Natural killer cell (primary cell): ENCODE data around the gene CCDC57. TPM values are rescaled to one million over a fixed set of nuclear protein-coding genes. Genes with fewer than 3 reads are reported as not detected.

Source experiments
- ATAC-seq, 3 donors: fragments of 150-1000 bp in 2 of 3; fragments of 200-7000 bp in 1 of 3; cut with Tn5 transposase; 1 replicate in 1 of 3; 2 replicates in 2 of 3; pipeline ENCODE4 v1.10.0; 2021; ENCODE audit warnings: mild to moderate bottlenecking in 2 of 3, moderate library complexity in 2 of 3
- DNase-seq, 2 donors: peaks; one replicate each; pipeline versions ENCODE4 v3.0.0 to v3.0.0-alpha.2; 2013 to 2021; ENCODE audit warnings: mixed read lengths in 1 of 2
- H3K27ac ChIP-seq: one replicate; pipeline ENCODE4 v1.5.1; 2013; ENCODE audit warnings: mild to moderate bottlenecking, low read length
- H3K27me3 ChIP-seq: one replicate; pipeline ENCODE4 v1.6.1; 2013; ENCODE audit warnings: low read length; ENCODE audit not compliant: control insufficient read depth, insufficient read depth
- H3K36me3 ChIP-seq: one replicate; pipeline ENCODE4 v1.6.1; 2013; ENCODE audit warnings: low read length; ENCODE audit not compliant: control insufficient read depth, insufficient read depth
- H3K4me1 ChIP-seq: one replicate; pipeline ENCODE4 v1.6.1; 2013; ENCODE audit warnings: low read length; ENCODE audit not compliant: control insufficient read depth, insufficient read depth
- H3K4me3 ChIP-seq: one replicate; pipeline ENCODE4 v1.5.1; 2013; ENCODE audit warnings: low read length
- H3K9me3 ChIP-seq: one replicate; pipeline ENCODE4 v1.6.1; 2013; ENCODE audit warnings: low read length; ENCODE audit not compliant: control insufficient read depth, insufficient read depth
- H3K27ac Mint-ChIP-seq, 2 donors: one replicate each; pipeline ENCODE4 v1.8.0; 2022; ENCODE audit warnings: mild to moderate bottlenecking in 2 of 2, mixed read lengths in 2 of 2, moderate library complexity in 1 of 2
- H3K27me3 Mint-ChIP-seq, 2 donors: one replicate each; pipeline ENCODE4 v1.8.0; 2022; ENCODE audit warnings: low read depth in 2 of 2, mixed read lengths in 2 of 2
- H3K36me3 Mint-ChIP-seq: one replicate; pipeline ENCODE4 v1.8.0; 2022; ENCODE audit warnings: mixed read lengths
- H3K4me1 Mint-ChIP-seq, 2 donors: one replicate each; pipeline ENCODE4 v1.8.0; 2022; ENCODE audit warnings: mixed read lengths in 2 of 2
- H3K4me3 Mint-ChIP-seq: one replicate; pipeline ENCODE4 v1.8.0; 2022; ENCODE audit warnings: mild to moderate bottlenecking, moderate library complexity, mixed read lengths
- H3K9me3 Mint-ChIP-seq, 2 donors: one replicate each; pipeline ENCODE4 v1.8.0; 2022; ENCODE audit warnings: mixed read lengths in 2 of 2
- WGBS: methylation state at CpG from one replicate; pipeline ENCODE4 v1.1.7; 2013; ENCODE audit warnings: missing lambda C conversion rate; ENCODE audit not compliant: insufficient coverage; 5-methylcytosine and 5-hydroxymethylcytosine counted together
- intact Hi-C: fragments of 100-400 bp; cut with micrococcal nuclease; formaldehyde crosslinking; loops from one replicate; pipeline ENCODE4 v1.14.2; 2022
- total RNA-seq, 4 donors: library from RNA; stranded (reverse); fragments of 120-200 nt in 1 of 4; gene quantifications; one replicate each; pipeline versions ENCODE4 v1.2.3 to v1.2.4, GENCODE V29; 2013 to 2022
- TF ChIP-seq, protein P1 (sequence below): fragments of 200-600 bp; IDR thresholded peaks from one replicate; pipeline ENCODE4 v1.8.0; 2022; ENCODE audit warnings: antibody characterized with exemption

CCDC57 gene
- total RNA-seq, 3 donors from 2014 or later (not counting 1 experiment from before 2014, with no cell fraction given): 69.7 to 79.2 (median 75.1) TPM

GRCh38 chr17:82062984-82063368, 149.7 kb downstream of the CCDC57 start:
- ATAC-seq: no peak
- no peaks in the 10 kb centered on the region for H3K27me3 Mint-ChIP-seq
- peaks cover 23% of the 10 kb centered on the region for H3K36me3 ChIP-seq
- DNase-seq: no peak
- H3K4me3 Mint-ChIP-seq: no peak overlapping the region
- peaks cover 4 to 19% of the 10 kb centered on the region in 2 donors for H3K4me1 Mint-ChIP-seq
- no peaks in the 10 kb centered on the region for H3K9me3 Mint-ChIP-seq
- H3K36me3 Mint-ChIP-seq: no peaks in the 10 kb centered on the region
- WGBS: 97% methylated on average over 9 of the region's 9 CpGs
- intact Hi-C loops: no loop called here
- TF ChIP-seq, protein P1, sequence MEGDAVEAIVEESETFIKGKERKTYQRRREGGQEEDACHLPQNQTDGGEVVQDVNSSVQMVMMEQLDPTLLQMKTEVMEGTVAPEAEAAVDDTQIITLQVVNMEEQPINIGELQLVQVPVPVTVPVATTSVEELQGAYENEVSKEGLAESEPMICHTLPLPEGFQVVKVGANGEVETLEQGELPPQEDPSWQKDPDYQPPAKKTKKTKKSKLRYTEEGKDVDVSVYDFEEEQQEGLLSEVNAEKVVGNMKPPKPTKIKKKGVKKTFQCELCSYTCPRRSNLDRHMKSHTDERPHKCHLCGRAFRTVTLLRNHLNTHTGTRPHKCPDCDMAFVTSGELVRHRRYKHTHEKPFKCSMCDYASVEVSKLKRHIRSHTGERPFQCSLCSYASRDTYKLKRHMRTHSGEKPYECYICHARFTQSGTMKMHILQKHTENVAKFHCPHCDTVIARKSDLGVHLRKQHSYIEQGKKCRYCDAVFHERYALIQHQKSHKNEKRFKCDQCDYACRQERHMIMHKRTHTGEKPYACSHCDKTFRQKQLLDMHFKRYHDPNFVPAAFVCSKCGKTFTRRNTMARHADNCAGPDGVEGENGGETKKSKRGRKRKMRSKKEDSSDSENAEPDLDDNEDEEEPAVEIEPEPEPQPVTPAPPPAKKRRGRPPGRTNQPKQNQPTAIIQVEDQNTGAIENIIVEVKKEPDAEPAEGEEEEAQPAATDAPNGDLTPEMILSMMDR: no peak
- H3K9me3 ChIP-seq: no peaks in the 10 kb centered on the region
- H3K27me3 ChIP-seq: no peaks in the 10 kb centered on the region
- H3K27ac Mint-ChIP-seq: no peak overlapping the region
- H3K27ac ChIP-seq: no peak overlapping the region
- H3K4me1 ChIP-seq: peaks cover 30% of the 10 kb centered on the region
- H3K4me3 ChIP-seq: no peak overlapping the region

DNA sequence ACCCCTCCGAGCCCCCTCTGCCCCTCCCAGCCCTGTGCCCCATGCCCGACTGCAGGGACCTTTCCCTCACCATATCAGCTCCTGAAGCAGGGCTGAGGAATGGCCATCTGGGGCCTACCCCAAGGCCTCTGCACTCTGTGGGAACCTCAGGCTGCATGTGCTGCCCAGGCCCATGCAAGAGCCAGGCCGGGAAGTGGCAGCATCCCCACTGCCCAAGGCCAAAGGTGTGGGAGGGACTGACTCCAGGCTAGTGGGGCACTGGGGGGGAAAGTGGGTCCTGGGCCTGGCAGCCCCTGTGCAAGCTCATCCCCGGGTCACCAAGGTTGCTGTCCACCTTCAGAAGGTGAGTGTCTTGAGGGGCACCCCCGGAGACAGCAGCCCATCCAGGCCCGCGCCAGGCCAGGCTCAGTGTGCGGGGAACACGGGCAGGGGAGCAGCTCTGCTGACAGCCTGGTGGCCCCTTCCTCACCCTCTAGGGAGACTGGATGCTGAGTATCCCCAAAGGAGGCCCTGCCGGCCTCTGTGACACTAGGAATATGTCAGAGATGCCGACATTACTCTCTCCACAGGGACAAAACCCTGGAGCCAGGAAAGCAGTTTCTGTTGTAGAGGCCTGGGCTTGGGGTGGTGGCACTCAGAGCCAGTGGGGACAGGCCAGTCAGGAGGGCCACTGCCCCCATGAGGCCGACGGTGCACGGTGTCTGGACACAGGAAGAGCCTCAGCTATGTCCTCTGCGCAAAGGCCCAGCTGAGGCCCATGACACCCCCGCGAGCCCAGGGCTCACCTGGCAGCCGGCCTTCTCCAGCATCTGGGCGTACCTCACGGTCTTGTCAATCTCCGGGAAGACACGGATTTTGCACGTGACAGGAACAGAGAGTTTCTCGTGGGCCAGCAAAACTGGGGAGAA, 150.3 kb downstream of the CCDC57 start:
- no peak overlapping the region for H3K4me3 Mint-ChIP-seq
- intact Hi-C loops: no loop called here
- ATAC-seq: no peak

DNA sequence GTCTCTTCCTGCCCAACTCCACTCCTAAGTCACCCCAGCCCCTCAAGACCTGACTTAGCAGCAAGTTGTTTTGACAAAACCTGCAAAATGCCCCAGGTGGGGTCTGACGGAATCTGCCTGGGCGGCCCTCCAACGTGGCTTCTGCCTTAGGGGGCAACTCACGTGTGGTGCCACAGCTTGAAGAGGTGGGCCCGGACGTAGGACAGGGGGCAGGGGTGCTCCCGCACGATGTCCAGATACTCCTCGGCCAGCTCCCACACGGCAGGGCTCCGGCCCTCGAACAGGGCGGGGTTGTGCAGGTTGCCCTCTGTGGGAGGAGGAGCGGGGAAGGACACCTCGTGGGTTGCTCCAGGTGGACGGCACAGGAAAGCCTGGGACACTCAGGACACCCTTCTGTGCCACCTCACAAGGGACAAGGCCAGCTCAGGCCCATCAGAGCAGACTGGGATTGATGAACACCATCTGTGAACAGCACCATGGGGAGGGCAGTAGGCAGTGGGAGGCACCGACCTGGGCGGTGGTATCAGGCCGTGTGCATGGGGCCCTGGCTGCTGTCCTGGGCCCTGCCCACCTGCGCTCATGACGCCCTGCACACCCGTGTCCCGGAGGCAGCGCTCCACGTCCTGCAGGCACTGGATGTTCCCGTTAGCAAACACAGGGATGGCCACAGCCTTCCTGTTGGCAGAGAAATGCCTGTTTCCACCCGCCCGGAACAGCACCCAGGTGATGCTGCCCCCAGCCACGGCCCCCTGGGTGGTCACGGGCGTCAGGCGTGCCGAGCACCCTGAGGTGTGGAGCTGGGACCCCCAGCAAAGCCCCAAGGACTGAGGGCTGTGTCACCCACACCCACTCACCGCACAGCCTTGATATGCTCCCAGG, 151.4 kb downstream of the CCDC57 start:
- ATAC-seq (no peak), DNase-seq (no peak)
- H3K27me3 Mint-ChIP-seq: no peaks in the 10 kb centered on the region
- H3K9me3 Mint-ChIP-seq: no peaks in the 10 kb centered on the region
- Histone ChIP-seq H3K4me1 (peaks cover 26% of the 10 kb centered on the region), H3K4me3 (no peak overlapping the region), H3K27ac (no peak overlapping the region), H3K9me3 (no peaks in the 10 kb centered on the region), H3K27me3 (no peaks in the 10 kb centered on the region), H3K36me3 (peaks cover 34% of the 10 kb centered on the region)
- intact Hi-C loops: no loop called here
- H3K27ac Mint-ChIP-seq: no peak overlapping the region
- no peaks in the 10 kb centered on the region for H3K36me3 Mint-ChIP-seq
- 95% methylated on average over 34 of the region's 34 CpGs for WGBS
- TF ChIP-seq, protein P1: no peak
- no peak overlapping the region for H3K4me3 Mint-ChIP-seq
- H3K4me1 Mint-ChIP-seq: peaks cover 4 to 16% of the 10 kb centered on the region in 2 donors

More for the DNA sequence above, 150.3 kb downstream of the CCDC57 start:
- Histone ChIP-seq H3K4me1 (peaks cover 30% of the 10 kb centered on the region), H3K36me3 (peaks cover 25% of the 10 kb centered on the region), H3K27ac (no peak overlapping the region), H3K4me3 (no peak overlapping the region), H3K27me3 (no peaks in the 10 kb centered on the region), H3K9me3 (no peaks in the 10 kb centered on the region)
- Mint-ChIP-seq H3K4me1 (peaks cover 4 to 19% of the 10 kb centered on the region in 2 donors), H3K27ac (no peak overlapping the region), H3K36me3 (no peaks in the 10 kb centered on the region), H3K27me3 (no peaks in the 10 kb centered on the region), H3K9me3 (no peaks in the 10 kb centered on the region)
- 95% methylated on average over 24 of the region's 24 CpGs for WGBS
- DNase-seq: no peak
- TF ChIP-seq, protein P1: no peak
